ENCODE measurements around the gene CTDSPL2. TPM values are rescaled to one million over a fixed set of nuclear protein-coding genes. Genes with fewer than 3 reads are reported as not detected.

The CTDSPL2 gene
- total RNA-seq, 1 experiment from 2014 or later = 99.7 TPM

DNA sequence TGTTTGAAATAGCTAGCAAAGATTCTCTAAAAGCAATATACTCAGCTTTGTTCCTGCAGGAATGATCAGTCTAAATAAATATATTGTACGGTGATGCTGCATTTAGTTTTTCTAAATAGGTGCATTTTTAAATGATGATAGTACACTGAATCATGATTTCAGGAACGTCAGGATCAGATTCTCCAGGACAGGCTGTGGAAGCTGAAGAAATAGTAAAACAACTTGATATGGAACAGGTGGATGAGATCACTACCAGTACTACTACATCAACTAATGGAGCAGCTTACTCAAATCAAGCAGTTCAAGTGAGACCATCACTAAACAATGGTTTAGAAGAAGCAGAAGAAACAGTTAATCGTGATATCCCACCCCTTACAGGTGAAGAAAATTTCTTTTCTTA lies 63.2 kb downstream of the CTDSPL2 start:
- CTCF ChIA-PET = no interaction called here
- Histone ChIP-seq H3K27me3 (replicated peaks; ENCODE audit: insufficient read depth, low read depth, low read length, poor library complexity) (no peaks in the 10 kb centered on the region), H3K27ac (ENCODE audit: low read depth, low read length, poor library complexity, severe bottlenecking) (no peak overlapping the region), H3K36me3 (ENCODE audit: insufficient read depth, low read length, poor library complexity, severe bottlenecking) (peaks cover 63% of the 10 kb centered on the region), H3K4me3 (ENCODE audit: low read depth, low read length, poor library complexity, severe bottlenecking) (no peak overlapping the region), H3K9me3 (ENCODE audit: low read depth, low read length, poor library complexity, severe bottlenecking) (no peaks in the 10 kb centered on the region), H3K4me1 (ENCODE audit: insufficient read depth, low read length, poor library complexity, severe bottlenecking) (peaks cover 7% of the 10 kb centered on the region)
- BruUV-seq (replicated peaks) = no TSS peak
- TF ChIP-seq EZH2 (IDR thresholded peaks at IDR 0.05; ENCODE audit: borderline replicate concordance, low read depth, low read length, poor library complexity, severe bottlenecking) = no peak
- TF ChIP-seq, protein P1, sequence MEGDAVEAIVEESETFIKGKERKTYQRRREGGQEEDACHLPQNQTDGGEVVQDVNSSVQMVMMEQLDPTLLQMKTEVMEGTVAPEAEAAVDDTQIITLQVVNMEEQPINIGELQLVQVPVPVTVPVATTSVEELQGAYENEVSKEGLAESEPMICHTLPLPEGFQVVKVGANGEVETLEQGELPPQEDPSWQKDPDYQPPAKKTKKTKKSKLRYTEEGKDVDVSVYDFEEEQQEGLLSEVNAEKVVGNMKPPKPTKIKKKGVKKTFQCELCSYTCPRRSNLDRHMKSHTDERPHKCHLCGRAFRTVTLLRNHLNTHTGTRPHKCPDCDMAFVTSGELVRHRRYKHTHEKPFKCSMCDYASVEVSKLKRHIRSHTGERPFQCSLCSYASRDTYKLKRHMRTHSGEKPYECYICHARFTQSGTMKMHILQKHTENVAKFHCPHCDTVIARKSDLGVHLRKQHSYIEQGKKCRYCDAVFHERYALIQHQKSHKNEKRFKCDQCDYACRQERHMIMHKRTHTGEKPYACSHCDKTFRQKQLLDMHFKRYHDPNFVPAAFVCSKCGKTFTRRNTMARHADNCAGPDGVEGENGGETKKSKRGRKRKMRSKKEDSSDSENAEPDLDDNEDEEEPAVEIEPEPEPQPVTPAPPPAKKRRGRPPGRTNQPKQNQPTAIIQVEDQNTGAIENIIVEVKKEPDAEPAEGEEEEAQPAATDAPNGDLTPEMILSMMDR (conservative IDR thresholded peaks at IDR 0.05; ENCODE audit: low read depth, low read length) = no peak
- DNase-seq (ENCODE audit: low spot score) = no peak
- POLR2A ChIA-PET (ENCODE audit: low non-redundant PET) = no interaction called here
- intact Hi-C loops (cut with micrococcal nuclease; ENCODE audit: unreplicated experiment) = no loop called here

DNA sequence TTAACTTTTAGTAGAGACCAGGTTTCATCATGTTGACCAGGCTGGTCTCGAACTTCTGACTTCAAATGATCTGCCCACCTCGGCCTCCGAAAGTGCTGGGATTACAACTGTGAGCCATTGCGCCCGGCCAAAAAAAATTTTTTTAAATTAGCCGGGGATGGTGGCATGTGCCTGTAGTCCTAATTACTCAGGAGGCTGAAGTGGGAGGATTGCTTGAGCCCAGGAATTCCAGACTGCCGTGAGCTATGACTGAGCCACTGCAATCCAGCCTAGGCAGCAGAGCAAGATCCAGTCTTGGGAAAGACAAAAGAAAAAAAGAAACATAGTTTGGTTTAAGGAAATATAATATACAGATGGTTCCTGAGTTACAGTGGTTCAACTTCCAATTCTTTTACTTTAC lies 64.6 kb downstream of the CTDSPL2 start:
- CTCF ChIA-PET = no interaction called here
- no peak for DNase-seq (ENCODE audit: low spot score)
- POLR2A ChIA-PET (ENCODE audit: low non-redundant PET) = interaction anchor here (0.7 kb wide), 1 partner anchor 169 kb away, joined by 3 read pairs; no protein-coding TSS in a partner anchor
- BruUV-seq (replicated peaks) = no TSS peak
- Histone ChIP-seq H3K9me3 (ENCODE audit: low read depth, low read length, poor library complexity, severe bottlenecking) (no peaks in the 10 kb centered on the region), H3K27ac (ENCODE audit: low read depth, low read length, poor library complexity, severe bottlenecking) (no peak overlapping the region), H3K4me1 (ENCODE audit: insufficient read depth, low read length, poor library complexity, severe bottlenecking) (no peaks in the 10 kb centered on the region), H3K4me3 (ENCODE audit: low read depth, low read length, poor library complexity, severe bottlenecking) (no peak overlapping the region), H3K27me3 (replicated peaks; ENCODE audit: insufficient read depth, low read depth, low read length, poor library complexity) (no peaks in the 10 kb centered on the region), H3K36me3 (ENCODE audit: insufficient read depth, low read length, poor library complexity, severe bottlenecking) (peaks cover 57% of the 10 kb centered on the region)
- intact Hi-C loops (cut with micrococcal nuclease; ENCODE audit: unreplicated experiment) = no loop called here
- no peak for TF ChIP-seq EZH2 (IDR thresholded peaks at IDR 0.05; ENCODE audit: borderline replicate concordance, low read depth, low read length, poor library complexity, severe bottlenecking)
- TF ChIP-seq, protein P1 (conservative IDR thresholded peaks at IDR 0.05; ENCODE audit: low read depth, low read length) = no peak

DNA sequence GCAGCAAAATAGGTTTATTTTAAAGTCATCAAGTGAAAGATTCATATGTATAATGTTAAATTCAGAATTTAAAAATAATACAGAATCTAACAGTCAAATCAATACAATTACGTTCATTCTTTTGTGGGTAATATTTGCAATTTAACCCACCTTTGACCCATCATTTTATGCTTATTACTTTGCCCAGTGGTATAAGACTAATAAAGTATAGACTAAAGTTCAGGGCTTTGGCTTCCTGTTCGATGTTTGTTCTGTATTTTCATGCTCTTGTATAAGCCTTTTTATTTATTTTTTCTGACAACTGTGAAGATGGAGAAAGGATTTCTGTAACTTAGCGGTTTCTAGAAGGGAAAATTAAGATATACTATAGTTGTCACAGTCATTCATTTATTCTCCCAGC lies 65.2 kb downstream of the CTDSPL2 start:
- no TSS peak for BruUV-seq (replicated peaks)
- Histone ChIP-seq H3K9me3 (ENCODE audit: low read depth, low read length, poor library complexity, severe bottlenecking) (no peaks in the 10 kb centered on the region), H3K4me3 (ENCODE audit: low read depth, low read length, poor library complexity, severe bottlenecking) (no peak overlapping the region), H3K4me1 (ENCODE audit: insufficient read depth, low read length, poor library complexity, severe bottlenecking) (no peaks in the 10 kb centered on the region), H3K36me3 (ENCODE audit: insufficient read depth, low read length, poor library complexity, severe bottlenecking) (peaks cover 54% of the 10 kb centered on the region), H3K27me3 (replicated peaks; ENCODE audit: insufficient read depth, low read depth, low read length, poor library complexity) (no peaks in the 10 kb centered on the region), H3K27ac (ENCODE audit: low read depth, low read length, poor library complexity, severe bottlenecking) (no peak overlapping the region)
- ChIA-PET CTCF (no interaction called here), POLR2A (ENCODE audit: low non-redundant PET) (no interaction called here)
- intact Hi-C loops (cut with micrococcal nuclease; ENCODE audit: unreplicated experiment) = no loop called here
- DNase-seq (ENCODE audit: low spot score) = no peak
- no peak for TF ChIP-seq EZH2 (IDR thresholded peaks at IDR 0.05; ENCODE audit: borderline replicate concordance, low read depth, low read length, poor library complexity, severe bottlenecking)
- TF ChIP-seq, protein P1 (conservative IDR thresholded peaks at IDR 0.05; ENCODE audit: low read depth, low read length) = no peak

All from A673 (cell line).